HG03571 (cell line): Measurements from ENCODE around the gene SHQ1.

Experiments
- ATAC-seq: cut with Tn5 transposase; IDR thresholded peaks from one replicate; pipeline ENCODE4 v1.9.1; 2021; ENCODE audit not compliant: unreplicated experiment

Gene SHQ1

DNA sequence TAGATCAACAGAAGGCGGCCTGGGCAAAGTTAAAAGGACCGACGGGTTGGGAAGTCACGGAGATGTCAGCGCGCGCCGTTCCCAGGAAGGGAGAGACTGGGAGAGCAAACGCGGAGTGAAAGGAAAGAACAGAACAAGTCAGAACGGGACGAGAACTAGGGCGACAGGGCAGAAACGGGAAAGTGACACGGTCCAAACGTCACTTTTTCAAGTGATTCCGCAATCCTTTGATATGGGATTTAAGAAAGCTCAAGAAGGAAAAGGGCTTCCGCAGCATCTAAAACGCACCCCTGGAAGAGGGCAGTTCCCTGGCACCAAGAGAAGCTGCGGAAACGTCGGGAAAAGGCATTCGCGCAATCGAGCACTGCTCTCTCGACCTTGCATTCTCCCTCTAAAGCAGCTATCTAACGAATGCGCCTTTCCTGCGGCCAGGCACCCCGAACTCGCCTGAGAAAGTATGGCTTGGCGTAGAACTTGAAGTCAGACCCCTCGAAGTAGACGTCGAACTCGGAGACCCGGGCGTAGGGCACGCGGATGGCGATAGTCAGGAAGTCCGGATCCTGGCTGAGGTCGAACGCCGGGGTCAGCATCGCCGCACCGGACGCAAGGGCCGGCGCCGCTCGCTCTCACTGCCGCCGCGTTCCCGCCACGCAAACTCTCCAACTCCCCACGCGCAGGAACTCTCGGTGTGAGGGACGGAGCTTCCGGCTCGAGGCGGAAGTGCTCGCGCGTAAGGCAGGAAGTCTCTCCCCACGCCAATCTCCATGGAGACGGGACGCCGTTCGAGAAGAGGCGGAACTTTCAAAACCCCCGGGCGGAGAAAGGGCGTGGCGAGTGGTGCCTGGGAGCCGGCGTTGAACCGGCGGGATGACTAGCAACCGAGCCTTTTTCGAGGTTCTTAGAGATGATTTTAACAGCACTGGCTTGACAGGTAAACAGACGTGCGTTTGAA lies at the start of gene SHQ1:
Gene SHQ1 (minus strand): TSS at position 695 of the 952 bp plus-strand sequence. CDS start 105 bp downstream, at position 590.
- peak; percentile 84 for ATAC-seq

GRCh38 chr3:72897758-72898007 lies 49.4 kb upstream of the SHQ1 start:
- no peak for ATAC-seq

DNA sequence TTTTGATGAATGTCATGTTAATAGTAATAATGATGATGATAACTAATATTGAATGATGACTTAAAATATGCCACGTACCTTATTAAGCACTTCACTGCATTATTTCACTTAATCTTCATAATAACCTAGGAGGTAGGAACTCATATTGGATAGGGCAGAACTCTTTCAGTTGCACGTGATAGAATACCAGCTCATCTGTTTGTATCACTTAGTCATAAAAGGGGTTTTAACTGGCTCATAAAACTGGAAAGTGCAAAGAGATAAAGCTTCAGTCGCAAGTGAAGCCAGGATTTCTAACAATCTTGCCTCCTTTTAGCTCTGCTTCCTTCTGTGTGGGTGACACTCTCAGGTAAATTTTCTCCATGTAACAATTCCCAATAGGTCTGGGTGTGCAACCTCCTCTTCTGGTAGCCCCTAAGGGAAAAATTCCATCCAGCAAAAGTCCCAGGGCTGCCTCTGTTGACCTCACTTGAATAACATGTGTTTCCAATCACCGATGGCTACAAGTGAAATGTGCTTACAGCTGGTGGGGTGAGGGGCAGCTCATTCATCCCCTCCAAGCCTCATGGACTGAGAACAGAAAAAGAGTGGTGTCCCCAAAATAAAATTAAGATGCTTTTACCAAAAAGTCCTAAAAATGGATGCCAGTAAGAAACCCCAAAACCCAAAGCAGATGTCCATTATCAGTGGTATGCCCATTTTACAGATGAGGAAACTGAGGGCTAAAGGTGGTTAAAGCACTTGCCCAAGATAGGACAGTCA lies 48.9 kb upstream of the SHQ1 start:
- ATAC-seq, result no peak

DNA sequence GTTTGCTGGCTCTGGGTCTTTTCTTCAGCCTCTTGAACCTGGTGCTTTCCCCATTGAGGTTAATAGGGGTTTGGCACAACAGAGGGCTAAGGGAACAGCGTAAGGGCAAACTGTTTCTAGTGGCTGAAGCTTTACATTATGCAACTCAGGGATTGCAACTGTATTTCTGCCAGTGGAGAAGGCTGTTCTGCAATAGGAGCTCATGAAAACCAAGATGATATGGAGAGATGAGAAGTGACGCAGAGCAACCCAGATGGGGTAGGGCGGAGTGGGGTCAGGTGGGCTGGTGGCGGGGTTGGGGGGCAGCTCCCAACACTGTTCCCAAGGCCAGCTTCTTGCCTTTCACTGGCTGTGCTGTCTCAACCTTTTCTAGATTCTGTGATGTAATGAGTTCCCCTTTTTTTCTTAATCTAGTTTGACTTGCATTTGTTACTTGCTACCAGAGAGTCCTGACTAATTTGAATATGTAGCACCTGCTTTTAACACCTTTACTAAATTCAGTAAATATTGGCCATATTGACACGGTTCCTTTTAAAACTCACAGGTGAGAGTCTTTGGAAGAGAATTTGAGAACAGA lies 46.8 kb upstream of the SHQ1 start:
- ATAC-seq, result no peak

- ATAC-seq, result no peak
Observed at GRCh38 chr3:72892870-72893269, 44.6 kb upstream of the SHQ1 start.

- ATAC-seq, result no peak
Observed at GRCh38 chr3:72892081-72892775, 44.0 kb upstream of the SHQ1 start.

- ATAC-seq, result no peak
Observed at GRCh38 chr3:72891053-72891855, 43.0 kb upstream of the SHQ1 start.

DNA sequence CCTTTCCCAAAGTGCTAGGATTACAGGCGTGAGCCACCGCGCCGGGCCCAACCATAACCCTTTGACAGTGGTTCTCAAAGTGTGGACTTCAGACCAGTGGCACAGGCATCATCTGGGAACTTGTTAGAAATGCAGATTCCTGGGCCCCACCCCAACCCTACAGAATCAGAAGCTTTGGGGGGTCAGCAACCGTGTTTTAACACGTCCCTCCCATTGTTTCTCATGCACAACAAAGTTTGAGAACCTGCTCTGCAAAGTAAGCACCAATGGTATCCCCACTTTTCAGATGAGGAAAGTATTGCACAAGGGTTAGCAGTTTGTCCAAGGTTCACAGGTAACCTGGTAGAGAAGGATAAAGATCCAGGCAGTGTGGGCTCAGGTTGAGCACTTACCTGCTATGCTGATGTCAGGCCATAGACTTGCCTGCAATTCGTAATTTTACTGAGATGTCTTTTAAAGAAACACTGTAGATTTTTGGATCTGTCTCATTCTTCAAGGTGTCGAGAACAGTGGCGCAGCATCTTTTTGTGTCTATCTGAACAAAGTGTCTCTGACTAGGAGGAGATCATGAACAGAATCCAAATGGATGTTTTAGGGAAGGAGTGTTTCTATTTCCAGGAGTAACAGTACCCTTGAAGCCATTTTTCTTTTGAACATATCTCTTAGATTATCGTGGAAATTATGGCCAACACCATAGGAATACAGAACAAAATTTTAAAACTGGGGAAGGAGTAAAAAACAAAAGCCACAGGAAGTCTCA lies 42.1 kb upstream of the SHQ1 start:
- ATAC-seq, result no peak

GRCh38 chr3:72889310-72890165 lies 41.3 kb upstream of the SHQ1 start:
- no peak for ATAC-seq

- ATAC-seq, result no peak
Observed at GRCh38 chr3:72888546-72889309, 40.5 kb upstream of the SHQ1 start.

GRCh38 chr3:72887705-72888545 lies 39.7 kb upstream of the SHQ1 start, which contains the start of gene GXYLT2:
TSS of gene GXYLT2 (plus strand) at chr3:72888046. CDS start at chr3:72888234, 188 bp downstream.
- ATAC-seq, result no peak

DNA sequence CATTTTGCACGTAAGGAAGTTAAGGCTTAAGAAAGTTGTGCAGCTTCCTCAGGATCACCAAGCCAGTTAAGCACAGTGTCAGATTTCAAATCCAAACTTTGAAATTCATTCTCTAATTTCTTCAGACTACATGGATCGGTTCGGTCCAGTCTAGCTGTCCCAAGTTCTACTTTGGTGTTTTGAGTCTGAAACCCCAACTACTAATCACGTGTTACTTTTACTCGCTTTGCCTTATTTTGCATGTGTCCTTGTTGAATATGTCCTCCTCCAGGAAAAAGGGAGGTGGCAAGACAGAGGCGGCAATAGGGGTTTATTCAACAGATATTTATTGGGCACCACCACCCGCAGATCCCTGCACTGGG lies 39.1 kb upstream of the SHQ1 start:
- ATAC-seq, result no peak

GRCh38 chr3:72872183-72872582 lies 23.9 kb upstream of the SHQ1 start:
- no peak for ATAC-seq

DNA sequence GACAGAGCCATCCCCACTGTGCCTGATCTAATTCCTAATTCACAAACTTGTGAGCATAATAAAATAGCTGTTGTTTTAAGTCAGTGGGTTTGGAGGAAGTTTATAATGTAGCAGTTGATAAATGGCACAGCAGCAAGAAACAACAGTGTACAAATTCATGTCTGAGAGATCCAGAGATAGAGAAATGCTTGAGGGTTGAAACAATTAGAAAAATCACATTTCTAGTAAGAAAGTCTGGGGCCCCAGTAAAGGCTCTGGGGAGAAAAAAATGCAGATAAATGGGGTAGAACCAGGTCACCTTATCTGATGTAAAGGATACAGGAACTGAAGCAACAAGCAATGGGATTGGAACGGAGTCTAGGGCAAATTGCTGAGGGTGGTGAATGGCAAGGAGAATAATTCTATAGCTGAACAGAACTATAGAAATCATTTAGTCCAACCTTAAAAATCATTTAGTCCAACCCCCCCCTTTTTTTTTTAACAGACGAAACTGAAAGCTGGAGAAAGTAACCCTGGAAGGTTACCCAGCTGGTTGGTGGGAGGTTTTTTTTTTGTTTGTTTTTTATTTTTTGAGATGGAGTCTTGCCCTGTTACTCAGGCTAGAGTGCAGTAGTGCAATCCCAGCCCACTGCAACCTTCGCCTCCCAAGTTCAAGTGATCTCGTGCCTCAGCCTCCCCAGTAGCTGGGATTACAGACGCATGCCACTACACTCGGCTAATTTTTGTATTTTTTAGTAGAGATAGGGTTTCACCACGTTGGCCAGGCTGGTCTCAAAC lies 14.3 kb upstream of the SHQ1 start:
- ATAC-seq, result no peak

- ATAC-seq, result no peak
Observed at GRCh38 chr3:72860846-72861245, 12.6 kb upstream of the SHQ1 start.

GRCh38 chr3:72860053-72860452 lies 11.8 kb upstream of the SHQ1 start:
- no peak for ATAC-seq
